HCT116 (cell line): ENCODE data around the gene DHRS11. TPM values are rescaled to one million over a fixed set of nuclear protein-coding genes. Genes with fewer than 3 reads are reported as not detected.

Experiments
- ATAC-seq: fragments of 200-7000 bp; cut with Tn5 transposase; 2 replicates; pipeline ENCODE4 v1.9.1; 2020; ENCODE audit warnings: mild to moderate bottlenecking, moderate library complexity
- Bru-seq: library from RNA; stranded (reverse); fragments of 400-500 nt; gene quantifications from one replicate; lab custom pipeline; 2021; lab: Mats Ljungman, UMichigan
- BruChase-seq, 2 experiments: library from RNA; stranded (reverse); fragments of 400-500 nt; gene quantifications; one replicate each; lab custom pipeline; 2021; lab: Mats Ljungman, UMichigan
- BruUV-seq: library from RNA; stranded (reverse); fragments of 400-500 nt; replicated peaks from 2 replicates; lab custom pipeline; 2021; lab: Mats Ljungman, UMichigan
- CTCF ChIA-PET: fragments of 300-600 bp; sonication (Branson Sonifier 250); formaldehyde crosslinking; loops from one replicate; lab custom pipeline; 2021; ENCODE audit warnings: antibody characterized with exemption; lab: Charles Lee
- POLR2A ChIA-PET: fragments of 300-600, 350-600 bp; sonication (Branson Sonifier 250); formaldehyde crosslinking; loops from one replicate; lab custom pipeline; 2021; ENCODE audit warnings: antibody characterized with exemption; lab: Charles Lee
- RAD21 ChIA-PET, 2 experiments: fragments of 300-600 bp; sonication (Branson Sonifier 250); formaldehyde crosslinking; loops; one replicate each; lab custom pipeline; 2023; ENCODE audit warnings: low total read pairs in 2 of 2; ENCODE audit not compliant: uncharacterized antibody in 2 of 2, unreplicated experiment in 2 of 2, low non-redundant PET in 1 of 2; lab: Charles Lee
- DNase-seq: peaks from one replicate; pipeline ENCODE4 v3.0.0-alpha.2; 2010; ENCODE audit warnings: low read depth, low spot score
- H2AFZ ChIP-seq: fragments of 200-600 bp; shearing (Covaris generic), sonication (generic); 2 replicates; pipeline ENCODE4 v1.6.1; 2017; ENCODE audit warnings: low read depth, mixed run types, mixed read lengths, antibody characterized with exemption, low read length; ENCODE audit not compliant: poor library complexity, severe bottlenecking
- H3K27ac ChIP-seq: 2 replicates; pipeline ENCODE4 v1.5.1; 2012; ENCODE audit warnings: low read depth, low read length
- H3K27me3 ChIP-seq: fragments of 200-600 bp; sonication (generic); 2 replicates; pipeline ENCODE4 v1.6.1; 2016; ENCODE audit warnings: mixed run types, low read length, mixed read lengths; ENCODE audit not compliant: insufficient read depth
- H3K36me3 ChIP-seq, 2 experiments: fragments of 200-500 bp in 1 of 2; fragments of 200-600 bp in 1 of 2; sonication (Bioruptor generic) in 1 of 2; sonication (generic) in 1 of 2; 2 replicates each; pipeline versions ENCODE4 v1.5.1 to v1.6.1; 2014 to 2016; ENCODE audit warnings: low read length in 2 of 2, inconsistent platforms in 1 of 2, mixed read lengths in 1 of 2, mixed run types in 1 of 2; ENCODE audit not compliant: insufficient read depth in 2 of 2, control insufficient read depth in 1 of 2
- H3K4me1 ChIP-seq, 2 experiments: fragments of 200-600 bp in 1 of 2; sonication (generic) in 1 of 2; 2 replicates each; pipeline versions ENCODE4 v1.5.1 to v1.6.1; 2012 to 2017; ENCODE audit warnings: low read length in 2 of 2, inconsistent platforms in 1 of 2, mild to moderate bottlenecking in 1 of 2, mixed read lengths in 1 of 2, mixed run types in 1 of 2, moderate library complexity in 1 of 2; ENCODE audit not compliant: insufficient read depth in 2 of 2, control insufficient read depth in 1 of 2
- H3K4me2 ChIP-seq: fragments of 200-600 bp; sonication (generic); 2 replicates; pipeline ENCODE4 v1.6.1; 2017; ENCODE audit warnings: mixed run types, low read length, mixed read lengths
- H3K4me3 ChIP-seq, 2 experiments: fragments of 200-600 bp in 1 of 2; sonication (generic) in 1 of 2; replicated peaks in 1 of 2; 2 replicates each; pipeline ENCODE4 v1.5.1; 2011 to 2016; ENCODE audit warnings: low read length in 2 of 2, control low read depth in 1 of 2, low read depth in 1 of 2, mild to moderate bottlenecking in 1 of 2, mixed read lengths in 1 of 2, mixed run types in 1 of 2
- H3K79me2 ChIP-seq: fragments of 200-600 bp; sonication (generic); 2 replicates; pipeline ENCODE4 v1.6.1; 2017; ENCODE audit warnings: mild to moderate bottlenecking, mixed run types, low read length, moderate library complexity, mixed read lengths; ENCODE audit not compliant: insufficient read depth
- H3K9ac ChIP-seq: fragments of 200-600 bp; sonication (generic); 2 replicates; pipeline ENCODE4 v1.6.1; 2016; ENCODE audit warnings: low read length, mixed read lengths
- H3K9me2 ChIP-seq: fragments of 200-600 bp; sonication (generic), shearing (Covaris generic); 2 replicates; pipeline ENCODE4 v1.6.1; 2017; ENCODE audit warnings: mixed run types, mild to moderate bottlenecking, moderate library complexity; ENCODE audit not compliant: insufficient read depth
- H3K9me3 ChIP-seq, 2 experiments: fragments of 200-500 bp in 1 of 2; fragments of 200-600 bp in 1 of 2; sonication (Bioruptor generic) in 1 of 2; sonication (generic) in 1 of 2; 2 replicates each; pipeline ENCODE4 v1.6.1; 2014 to 2017; ENCODE audit warnings: low read length in 2 of 2, mixed read lengths in 2 of 2, inconsistent platforms in 1 of 2, low read depth in 1 of 2, mild to moderate bottlenecking in 1 of 2, mixed run types in 1 of 2, moderate library complexity in 1 of 2; ENCODE audit not compliant: control insufficient read depth in 1 of 2, insufficient read depth in 1 of 2
- H4K20me1 ChIP-seq: fragments of 200-600 bp; sonication (generic), shearing (Covaris generic); 2 replicates; pipeline ENCODE4 v1.6.1; 2017; ENCODE audit warnings: mixed run types, mild to moderate bottlenecking, moderate library complexity; ENCODE audit not compliant: insufficient read depth
- ATF3 ChIP-seq: IDR thresholded peaks from 2 replicates; pipeline ENCODE4 v1.6.1; 2012
- CBX3 ChIP-seq: IDR thresholded peaks from 2 replicates; pipeline ENCODE4 v1.6.1; 2012; ENCODE audit warnings: low read depth
- CEBPB ChIP-seq: IDR thresholded peaks from 2 replicates; pipeline ENCODE4 v1.6.1; 2012; ENCODE audit warnings: low read depth
- CTCF ChIP-seq, 3 experiments: fragments of 200-600 bp in 1 of 3; sonication (generic) in 1 of 3; IDR thresholded peaks in 2 of 3; conservative IDR thresholded peaks in 1 of 3; 2 replicates each; pipeline ENCODE4 v1.5.1; 2012 to 2017; ENCODE audit warnings: low read depth in 2 of 3, low read length in 2 of 3, antibody characterized with exemption in 1 of 3, borderline replicate concordance in 1 of 3, control low read depth in 1 of 3, mild to moderate bottlenecking in 1 of 3, mixed read lengths in 1 of 3, mixed run types in 1 of 3, moderate library complexity in 1 of 3; ENCODE audit not compliant: insufficient read depth in 1 of 3
- EGR1 ChIP-seq: IDR thresholded peaks from 2 replicates; pipeline ENCODE4 v1.6.1; 2012; ENCODE audit warnings: low read depth
- ELF1 ChIP-seq: IDR thresholded peaks from 2 replicates; pipeline ENCODE4 v1.6.1; 2012; ENCODE audit warnings: low read depth, borderline replicate concordance
- EZH2 ChIP-seq: fragments of 200-600 bp; sonication (generic); IDR thresholded peaks from 2 replicates; pipeline ENCODE4 v1.6.1; 2017; ENCODE audit warnings: antibody characterized with exemption, mixed run types
- EZH2phosphoT487 ChIP-seq: fragments of 200-600 bp; IDR thresholded peaks from 2 replicates; pipeline ENCODE4 v1.6.1; 2018; ENCODE audit warnings: antibody characterized with exemption, borderline replicate concordance
- JUND ChIP-seq: IDR thresholded peaks from 2 replicates; pipeline ENCODE4 v1.6.1; 2012
- MAX ChIP-seq: IDR thresholded peaks from 2 replicates; pipeline ENCODE4 v1.6.1; 2012
- POLR2A ChIP-seq: IDR thresholded peaks from 2 replicates; pipeline ENCODE4 v1.7.0; 2011; ENCODE audit warnings: borderline replicate concordance; ENCODE audit not compliant: insufficient read depth, insufficient read length; ENCODE audit errors: extremely low read depth
- RAD21 ChIP-seq: IDR thresholded peaks from 2 replicates; pipeline ENCODE4 v1.6.1; 2012; ENCODE audit warnings: low read depth, mild to moderate bottlenecking
- SIN3A ChIP-seq: IDR thresholded peaks from 2 replicates; pipeline ENCODE4 v1.6.1; 2012; ENCODE audit warnings: low read depth
- SRF ChIP-seq: IDR thresholded peaks from 2 replicates; pipeline ENCODE4 v1.6.1; 2012; ENCODE audit warnings: low read depth
- TCF7L2 ChIP-seq: IDR thresholded peaks from 2 replicates; pipeline ENCODE4 v1.7.0; 2011; ENCODE audit warnings: borderline replicate concordance, inconsistent platforms; ENCODE audit not compliant: insufficient read depth, insufficient read length; ENCODE audit errors: extremely low read depth
- YY1 ChIP-seq: IDR thresholded peaks from 2 replicates; pipeline ENCODE4 v1.6.1; 2011; ENCODE audit warnings: low read length, low read depth, moderate library complexity, mild to moderate bottlenecking; ENCODE audit not compliant: insufficient replicate concordance; ENCODE audit errors: extremely low read depth
- ZBTB33 ChIP-seq: IDR thresholded peaks from 2 replicates; pipeline ENCODE4 v1.6.1; 2011; ENCODE audit warnings: mild to moderate bottlenecking, low read length, moderate library complexity; ENCODE audit not compliant: insufficient replicate concordance; ENCODE audit errors: extremely low read depth
- ZFX ChIP-seq: fragments of 450-650 bp; IDR thresholded peaks from 2 replicates; pipeline ENCODE4 v1.6.1; 2017
- ZNF274 ChIP-seq: fragments of 200-500 bp; sonication (Bioruptor generic); IDR thresholded peaks from 2 replicates; pipeline ENCODE4 v1.6.1; 2014; ENCODE audit warnings: mild to moderate bottlenecking, low read depth, low read length, inconsistent platforms
- intact Hi-C: fragments of 100-400 bp; cut with micrococcal nuclease; formaldehyde crosslinking; loops from 2 replicates; pipeline ENCODE4 v1.10.0; 2022
- long read RNA-seq: library from polyadenylated mRNA; unstranded; transcript quantifications from one replicate; pipeline ENCODE4 v2.0.0, GENCODE V29; 2021; ENCODE audit not compliant: unreplicated experiment
- polyA plus RNA-seq: library from polyadenylated mRNA; unstranded; fragments of >200 nt; gene quantifications from 2 replicates; pipeline ENCODE4 v1.2.1, GENCODE V29; 2012; ENCODE audit warnings: missing spikeins
- total RNA-seq: library from RNA; stranded (reverse); gene quantifications from one replicate; pipeline ENCODE4 v1.2.1, GENCODE V29; 2021; ENCODE audit not compliant: unreplicated experiment

DHRS11 gene
- 21.5 TPM for total RNA-seq
- polyA plus RNA-seq, result 18.0 and 21.0 TPM in 2 replicates
- percentile 69 among the genes with signal in this experiment for Bru-seq, nascent RNA
- BruChase-seq, experiment 1, labeled RNA remaining after a 6-hour chase, result percentile 77 among the genes with signal in this experiment
- BruChase-seq, experiment 2, labeled RNA remaining after a 2-hour chase, result percentile 83 among the genes with signal in this experiment
- long read RNA-seq, full-length matches to known transcripts, result 24 of 36 reads
- long read RNA-seq, partial matches to known transcripts, result 1 of 36 reads
- long read RNA-seq, other reads (novel, unspliced or antisense), result 11 of 36 reads

GRCh38 chr17:36591434-36592315 is at the start of gene DHRS11:
TSS of gene DHRS11 (plus strand) at chr17:36591879. CDS start at chr17:36592010, 131 bp downstream.
- H2AFZ ChIP-seq, result no peak within 1 kb of the TSS
- H3K4me2 ChIP-seq, result peak within 1 kb of the TSS; percentile 93
- ChIA-PET POLR2A (interaction anchor here (0.6 kb wide), 1 partner anchor 15 kb away, joined by 3 read pairs; no protein-coding TSS in a partner anchor), RAD21 (interaction anchor here in 1 of 2 experiments (1.8 kb wide), 1 partner anchor 9 kb away, joined by 5 read pairs; the partner anchor contains the start of gene MRM1), CTCF (interaction anchor here (3.4 kb wide), 1 partner anchor 10 kb away, joined by 20 read pairs; the partner anchor contains the start of gene MRM1)
- H3K4me3 ChIP-seq, result peak within 1 kb of the TSS; percentile 67 to 93
- H3K9me3 ChIP-seq, result no peaks in the 10 kb centered on the region
- no TSS peak for BruUV-seq
- no peaks in the 10 kb centered on the region for H3K27me3 ChIP-seq
- H3K4me1 ChIP-seq, result peaks cover 6 to 23% of the 10 kb centered on the region in 2 experiments
- H4K20me1 ChIP-seq, result no peaks in the 10 kb centered on the region
- intact Hi-C loops, result no loop called here
- peaks cover 13 to 15% of the 10 kb centered on the region in 2 experiments for H3K36me3 ChIP-seq
- ATAC-seq (peak; percentile 96), DNase-seq (peak; percentile 19)
- H3K27ac ChIP-seq, result peak within 1 kb of the TSS; percentile 78
- H3K9me2 ChIP-seq, result no peaks in the 10 kb centered on the region
- peak within 1 kb of the TSS; percentile 93 for H3K9ac ChIP-seq
- peaks cover 26% of the 10 kb centered on the region for H3K79me2 ChIP-seq
- TF ChIP-seq CBX3, result no peak
- TF ChIP-seq ZBTB33, result no peak
- no peak for TF ChIP-seq ATF3
- peak; percentile 81 for TF ChIP-seq POLR2A
- TF ChIP-seq TCF7L2, result no peak
- no peak for TF ChIP-seq CTCF (IDR thresholded peaks at IDR 0.05 in 2 of 3, conservative IDR thresholded peaks at IDR 0.05 in 1 of 3; ENCODE audit: borderline replicate concordance in 1 of 3, insufficient read depth in 1 of 3, low read depth in 2 of 3, low read length in 2 of 3)
- no peak for TF ChIP-seq ZNF274
- peak; percentile 28; the same call in 1 of the 2 replicates for TF ChIP-seq RAD21
- no peak for TF ChIP-seq CEBPB
- no peak for TF ChIP-seq EZH2phosphoT487
- peak; percentile 51; the same call in 1 of the 2 replicates for TF ChIP-seq SIN3A
- TF ChIP-seq EGR1, result no peak
- TF ChIP-seq ZFX, result peak; percentile 77
- no peak for TF ChIP-seq EZH2
- no peak for TF ChIP-seq JUND
- no peak for TF ChIP-seq SRF
- TF ChIP-seq ELF1, result no peak
- no peak for TF ChIP-seq YY1
- TF ChIP-seq MAX, result no peak
